B cell (primary cell): ENCODE measurements around the gene CYTH3. TPM values are rescaled to one million over a fixed set of nuclear protein-coding genes. Genes with fewer than 3 reads are reported as not detected.

Experiments
- ATAC-seq: fragments of 200-7000 bp; cut with Tn5 transposase; one replicate; pipeline ENCODE4 v1.10.0; 2021; ENCODE audit warnings: low read depth, mild to moderate bottlenecking, moderate number of reproducible peaks, moderate library complexity
- CTCF ChIA-PET: fragments of 350-600 bp; sonication (Branson Sonifier 250); formaldehyde crosslinking; loops from one replicate; lab custom pipeline; 2021; ENCODE audit warnings: antibody characterized with exemption, inconsistent platforms; lab: Charles Lee
- POLR2A ChIA-PET: fragments of 350-600 bp; sonication (Branson Sonifier 250); formaldehyde crosslinking; loops from one replicate; lab custom pipeline; 2021; ENCODE audit warnings: antibody characterized with exemption; lab: Charles Lee
- DNase-seq: peaks from one replicate; pipeline ENCODE4 v3.0.0; 2013
- H2AFZ ChIP-seq: 2 replicates; pipeline ENCODE4 v1.6.1; 2012; ENCODE audit warnings: mild to moderate bottlenecking, low read depth, low read length; ENCODE audit not compliant: insufficient read depth, poor library complexity, severe bottlenecking
- H3K27ac ChIP-seq, 2 donors: 1 replicate in 1 of 2; 2 replicates in 1 of 2; pipeline ENCODE4 v1.5.1; 2012 to 2013; ENCODE audit warnings: low read length in 2 of 2, mild to moderate bottlenecking in 2 of 2, moderate library complexity in 1 of 2
- H3K27me3 ChIP-seq, 4 experiments: fragments of 200-600 bp in 1 of 4; sonication (generic) in 1 of 4; replicated peaks in 1 of 4; 1 replicate in 2 of 4; 2 replicates in 2 of 4; pipeline versions ENCODE4 v1.6.1 to v1.7.0; 2013 to 2016; ENCODE audit warnings: low read length in 3 of 4, mild to moderate bottlenecking in 2 of 4, mixed read lengths in 1 of 4, moderate library complexity in 1 of 4; ENCODE audit not compliant: insufficient read depth in 4 of 4, control insufficient read depth in 3 of 4; ENCODE audit errors: control extremely low read depth in 1 of 4
- H3K36me3 ChIP-seq, 2 experiments: replicated peaks in 1 of 2; 1 replicate in 1 of 2; 2 replicates in 1 of 2; pipeline versions ENCODE4 v1.6.1 to v1.7.1; 2013; ENCODE audit warnings: low read length in 1 of 2; ENCODE audit not compliant: insufficient read depth in 2 of 2, control insufficient read depth in 1 of 2; ENCODE audit errors: control extremely low read depth in 1 of 2, extremely low read depth in 1 of 2
- H3K4me1 ChIP-seq, 2 donors: fragments of 200-600 bp in 1 of 2; sonication (generic) in 1 of 2; 1 replicate in 1 of 2; 2 replicates in 1 of 2; pipeline versions ENCODE4 v1.5.1 to v1.6.1; 2013 to 2017; ENCODE audit warnings: low read length in 2 of 2; ENCODE audit not compliant: control insufficient read depth in 2 of 2, insufficient read depth in 2 of 2
- H3K4me2 ChIP-seq: replicated peaks from 2 replicates; pipeline ENCODE3; 2012; ENCODE audit warnings: mild to moderate bottlenecking, low read depth, low read length; ENCODE audit not compliant: poor library complexity, severe bottlenecking
- H3K4me3 ChIP-seq, 5 experiments: fragments of 200-600 bp in 1 of 5; sonication (generic) in 1 of 5; 1 replicate in 3 of 5; 2 replicates in 2 of 5; pipeline versions ENCODE4 v1.5.1 to v1.7.0; 2011 to 2016; ENCODE audit warnings: low read length in 4 of 5, mild to moderate bottlenecking in 4 of 5, low read depth in 2 of 5, control low read depth in 1 of 5, moderate library complexity in 1 of 5; ENCODE audit not compliant: insufficient read depth in 1 of 5; ENCODE audit errors: control extremely low read depth in 1 of 5, extremely low read depth in 1 of 5
- H3K79me2 ChIP-seq: fragments of 200-600 bp; sonication (generic); one replicate; pipeline ENCODE4 v1.6.0; 2016; ENCODE audit warnings: low read length; ENCODE audit not compliant: control insufficient read depth, insufficient read depth
- H3K9ac ChIP-seq: fragments of 200-600 bp; sonication (generic); 2 replicates; pipeline ENCODE4 v1.6.1; 2017; ENCODE audit warnings: mild to moderate bottlenecking, low read length, moderate library complexity
- H3K9me3 ChIP-seq, 3 donors: one replicate each; pipeline versions ENCODE4 v1.6.1 to v1.7.1; 2013; ENCODE audit warnings: low read length in 2 of 3; ENCODE audit not compliant: control insufficient read depth in 2 of 3, insufficient read depth in 1 of 3; ENCODE audit errors: control extremely low read depth in 1 of 3
- H4K20me1 ChIP-seq: 2 replicates; pipeline ENCODE4 v1.6.0; 2012; ENCODE audit warnings: mild to moderate bottlenecking, low read length; ENCODE audit not compliant: insufficient read depth, control insufficient read depth, poor library complexity, severe bottlenecking
- H3K27ac Mint-ChIP-seq: one replicate; pipeline ENCODE4 v1.8.0; 2021; ENCODE audit warnings: mixed read lengths
- H3K27me3 Mint-ChIP-seq: one replicate; pipeline ENCODE4 v1.8.0; 2021; ENCODE audit warnings: mixed read lengths
- H3K4me1 Mint-ChIP-seq: one replicate; pipeline ENCODE4 v1.8.0; 2021; ENCODE audit warnings: mixed read lengths
- H3K4me3 Mint-ChIP-seq: one replicate; pipeline ENCODE4 v1.8.0; 2021; ENCODE audit warnings: mixed read lengths
- H3K9me3 Mint-ChIP-seq: one replicate; pipeline ENCODE4 v1.8.0; 2022; ENCODE audit warnings: mixed read lengths; ENCODE audit not compliant: insufficient read depth
- EZH2 ChIP-seq: IDR thresholded peaks from 2 replicates; pipeline ENCODE4 v1.6.1; 2012; ENCODE audit warnings: borderline replicate concordance, low read depth, mild to moderate bottlenecking, moderate library complexity, low read length; ENCODE audit not compliant: insufficient read depth, poor library complexity, severe bottlenecking
- WGBS: methylation state at CpG from one replicate; pipeline ENCODE4 v1.1.5; 2013; ENCODE audit warnings: missing lambda C conversion rate; ENCODE audit not compliant: insufficient coverage; 5-methylcytosine and 5-hydroxymethylcytosine counted together
- intact Hi-C: fragments of 100-400 bp; cut with micrococcal nuclease; formaldehyde crosslinking; loops from one replicate; pipeline ENCODE4 v1.10.0; 2022
- polyA plus RNA-seq: library from polyadenylated mRNA; depleted of rRNA; stranded (reverse); fragments of >200 nt; gene quantifications from 2 replicates; pipeline ENCODE4 v1.2.3, GENCODE V29; 2012
- total RNA-seq, 2 donors: library from RNA; stranded (reverse); fragments of 120-200 nt in 1 of 2; gene quantifications; 1 replicate in 1 of 2; 2 replicates in 1 of 2; pipeline versions ENCODE4 v1.2.3 to v1.2.4, GENCODE V29; 2013 to 2022
- TF ChIP-seq, protein P1 (sequence below): fragments of 200-600 bp; IDR thresholded peaks from one replicate; pipeline ENCODE4 v1.8.0; 2022; ENCODE audit warnings: antibody characterized with exemption, mild to moderate bottlenecking

The CYTH3 gene
- total and polyA plus RNA-seq, 2 donors (not counting 1 experiment from before 2014, with no cell fraction given) = 5.2 to 11.3 TPM

- no peak overlapping the region for H3K9ac ChIP-seq
- H3K4me1 ChIP-seq = peaks cover 4 to 10% of the 10 kb centered on the region in 2 donors
- ATAC-seq (no peak), DNase-seq (no peak)
- no peak overlapping the region for H3K27ac ChIP-seq
- TF ChIP-seq EZH2 = no peak
- TF ChIP-seq, protein P1, sequence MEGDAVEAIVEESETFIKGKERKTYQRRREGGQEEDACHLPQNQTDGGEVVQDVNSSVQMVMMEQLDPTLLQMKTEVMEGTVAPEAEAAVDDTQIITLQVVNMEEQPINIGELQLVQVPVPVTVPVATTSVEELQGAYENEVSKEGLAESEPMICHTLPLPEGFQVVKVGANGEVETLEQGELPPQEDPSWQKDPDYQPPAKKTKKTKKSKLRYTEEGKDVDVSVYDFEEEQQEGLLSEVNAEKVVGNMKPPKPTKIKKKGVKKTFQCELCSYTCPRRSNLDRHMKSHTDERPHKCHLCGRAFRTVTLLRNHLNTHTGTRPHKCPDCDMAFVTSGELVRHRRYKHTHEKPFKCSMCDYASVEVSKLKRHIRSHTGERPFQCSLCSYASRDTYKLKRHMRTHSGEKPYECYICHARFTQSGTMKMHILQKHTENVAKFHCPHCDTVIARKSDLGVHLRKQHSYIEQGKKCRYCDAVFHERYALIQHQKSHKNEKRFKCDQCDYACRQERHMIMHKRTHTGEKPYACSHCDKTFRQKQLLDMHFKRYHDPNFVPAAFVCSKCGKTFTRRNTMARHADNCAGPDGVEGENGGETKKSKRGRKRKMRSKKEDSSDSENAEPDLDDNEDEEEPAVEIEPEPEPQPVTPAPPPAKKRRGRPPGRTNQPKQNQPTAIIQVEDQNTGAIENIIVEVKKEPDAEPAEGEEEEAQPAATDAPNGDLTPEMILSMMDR = no peak
- Mint-ChIP-seq H3K4me1 (peaks cover 6% of the 10 kb centered on the region), H3K27me3 (no peaks in the 10 kb centered on the region), H3K4me3 (no peak overlapping the region), H3K27ac (no peak overlapping the region), H3K9me3 (no peaks in the 10 kb centered on the region)
- H3K4me2 ChIP-seq = peak overlapping the region; percentile 40
- H3K4me3 ChIP-seq = no peak overlapping the region
- no peaks in the 10 kb centered on the region for H3K27me3 ChIP-seq
- no peaks in the 10 kb centered on the region for H3K9me3 ChIP-seq
- intact Hi-C loops = loop anchor here (10.0 kb wide), 1 partner anchor 267 kb away; no protein-coding TSS in a partner anchor
- H3K36me3 ChIP-seq = no peaks in the 10 kb centered on the region
- ChIA-PET POLR2A (no interaction called here), CTCF (interaction anchor here (0.8 kb wide), 1 partner anchor 104 kb away, joined by 3 read pairs; no protein-coding TSS in a partner anchor)
- no peaks in the 10 kb centered on the region for H4K20me1 ChIP-seq
- H3K79me2 ChIP-seq = no peaks in the 10 kb centered on the region
- H2AFZ ChIP-seq = no peak overlapping the region
- 93% methylated on average over 21 of the region's 22 CpGs for WGBS
Measured at GRCh38 chr7:6167587-6168476, 104.6 kb downstream of the CYTH3 start.
